Measurements from ENCODE around the gene OR9A2.

Gene OR9A2

GRCh38 chr7:143027032-143027431 lies at the start of gene OR9A2:
OR9A2 (minus strand) TSS chr7:143027132; CDS start chr7:143027132, 0 bp downstream.
- DNase-seq = no peak

- no peak for DNase-seq
Observed at GRCh38 chr7:143074141-143074540, 47.2 kb upstream of the OR9A2 start.

GRCh38 chr7:143073556-143073955 lies 46.6 kb upstream of the OR9A2 start:
- DNase-seq = no peak

- no peak for DNase-seq
Observed at GRCh38 chr7:143069912-143070500, 43.1 kb upstream of the OR9A2 start.

GRCh38 chr7:143068446-143068845 lies 41.5 kb upstream of the OR9A2 start:
- DNase-seq = no peak

- DNase-seq = no peak
Observed at GRCh38 chr7:143063741-143064140, 36.8 kb upstream of the OR9A2 start.

- DNase-seq = no peak
Observed at GRCh38 chr7:143055754-143056153, 28.8 kb upstream of the OR9A2 start.

GRCh38 chr7:143054621-143055020 lies 27.7 kb upstream of the OR9A2 start:
- DNase-seq = no peak

GRCh38 chr7:143052041-143052440 lies 25.1 kb upstream of the OR9A2 start, which contains the start of gene OR6V1:
OR6V1 (plus strand) TSS chr7:143052341; CDS start chr7:143052341, 0 bp downstream.
- DNase-seq = no peak

GRCh38 chr7:143050931-143051330 lies 24.0 kb upstream of the OR9A2 start:
- DNase-seq = no peak

- no peak for DNase-seq
Observed at GRCh38 chr7:143049362-143049761, 22.4 kb upstream of the OR9A2 start.

GRCh38 chr7:143048827-143049226 lies 21.9 kb upstream of the OR9A2 start:
- DNase-seq = no peak

GRCh38 chr7:143047326-143047725 lies 20.4 kb upstream of the OR9A2 start:
- DNase-seq = no peak

- DNase-seq = no peak
Observed at GRCh38 chr7:143046426-143046851, 19.5 kb upstream of the OR9A2 start.

- no peak for DNase-seq
Observed at GRCh38 chr7:143043391-143043790, 16.5 kb upstream of the OR9A2 start.

GRCh38 chr7:143042790-143043271 lies 15.9 kb upstream of the OR9A2 start:
- DNase-seq = no peak

GRCh38 chr7:143042159-143042789 lies 15.3 kb upstream of the OR9A2 start:
- no peak for DNase-seq

- no peak for DNase-seq
Observed at GRCh38 chr7:143041346-143041745, 14.4 kb upstream of the OR9A2 start.

GRCh38 chr7:143040209-143040715 lies 13.3 kb upstream of the OR9A2 start:
- no peak for DNase-seq

- no peak for DNase-seq
Observed at GRCh38 chr7:143038635-143039034, 11.7 kb upstream of the OR9A2 start.

- DNase-seq = no peak
Observed at GRCh38 chr7:143027683-143028082, 751 bp upstream of the OR9A2 start.

GRCh38 chr7:143025371-143025770 lies 1.6 kb downstream of the OR9A2 start:
- DNase-seq = no peak

- DNase-seq = no peak
Observed at GRCh38 chr7:143023047-143023446, 3.9 kb downstream of the OR9A2 start.

GRCh38 chr7:143018931-143019330 lies 8.0 kb downstream of the OR9A2 start:
- no peak for DNase-seq

Measured in DMS153 (cell line).